HepG2 (cell line): ENCODE measurements around the gene VAV2. TPM values are rescaled to one million over a fixed set of nuclear protein-coding genes. Genes with fewer than 3 reads are reported as not detected.

ENCODE experiments used
- CEBPB ChIP-seq: IDR thresholded peaks from 2 replicates; pipeline ENCODE4 v1.6.1; 2011; ENCODE audit warnings: low read depth, low read length, improper control_type of control experiment, borderline replicate concordance
- DMAP1 ChIP-seq: IDR thresholded peaks from 2 replicates; pipeline ENCODE4 v1.6.1; 2016
- FOXK2 ChIP-seq: fragments of 450-650 bp; IDR thresholded peaks from 2 replicates; pipeline ENCODE4 v1.6.1; 2016
- GRHL1 ChIP-seq: sonication (generic); formaldehyde crosslinking; conservative IDR thresholded peaks from 2 replicates; pipeline ENCODE4 v1.8.0; 2022; ENCODE audit warnings: missing genetic modification reagents
- IRF9 ChIP-seq: sonication (generic); formaldehyde crosslinking; IDR thresholded peaks from 2 replicates; pipeline ENCODE4 v1.8.0; 2022; ENCODE audit warnings: missing genetic modification reagents, mild to moderate bottlenecking, borderline replicate concordance
- KDM1A ChIP-seq: IDR thresholded peaks from 2 replicates; pipeline ENCODE4 v1.6.1; 2016; ENCODE audit warnings: missing compliant biosample characterization
- NFRKB ChIP-seq: fragments of 450-650 bp; IDR thresholded peaks from 2 replicates; pipeline ENCODE4 v1.6.1; 2017
- NR2F1 ChIP-seq, 2 experiments: fragments of 450-650 bp in 1 of 2; formaldehyde crosslinking in 1 of 2; IDR thresholded peaks; 2 replicates each; pipeline versions ENCODE4 v1.5.0 to v1.6.1; 2016 to 2020; ENCODE audit warnings: mild to moderate bottlenecking in 1 of 2, missing compliant biosample characterization in 1 of 2, missing genetic modification reagents in 1 of 2, moderate library complexity in 1 of 2
- PCBP2 ChIP-seq: fragments of 200-400 bp; formaldehyde crosslinking; optimal IDR thresholded peaks from 2 replicates; pipeline ENCODE3; 2018; ENCODE audit warnings: low read length, low read depth; ENCODE audit not compliant: poor library complexity, severe bottlenecking
- PRDM15 ChIP-seq: sonication (generic); formaldehyde crosslinking; IDR thresholded peaks from 2 replicates; pipeline ENCODE4 v1.4.0; 2020; ENCODE audit warnings: missing genetic modification reagents
- TERF1 ChIP-seq: sonication (generic); formaldehyde crosslinking; IDR thresholded peaks from 2 replicates; pipeline ENCODE4 v1.8.0; 2022; ENCODE audit warnings: mild to moderate bottlenecking, missing genetic modification reagents, moderate library complexity
- ZNF230 ChIP-seq: sonication (generic); formaldehyde crosslinking; IDR thresholded peaks from 2 replicates; pipeline ENCODE4 v1.4.0; 2020; ENCODE audit warnings: mild to moderate bottlenecking, missing genetic modification reagents
- ZNF354B ChIP-seq: sonication (generic); formaldehyde crosslinking; IDR thresholded peaks from 2 replicates; pipeline ENCODE4 v1.8.0; 2022; ENCODE audit warnings: mild to moderate bottlenecking, missing genetic modification reagents
- ZNF441 ChIP-seq: sonication (generic); formaldehyde crosslinking; IDR thresholded peaks from 2 replicates; pipeline ENCODE4 v1.7.0; 2021; ENCODE audit warnings: missing genetic modification reagents, borderline replicate concordance
- ZNF501 ChIP-seq: sonication (generic); formaldehyde crosslinking; IDR thresholded peaks from 2 replicates; pipeline ENCODE4 v1.5.1; 2020; ENCODE audit warnings: mild to moderate bottlenecking, moderate library complexity, missing genetic modification reagents
- ZNF564 ChIP-seq: sonication (generic); formaldehyde crosslinking; IDR thresholded peaks from 2 replicates; pipeline ENCODE4 v1.8.1; 2023; ENCODE audit warnings: mild to moderate bottlenecking, missing genetic modification reagents
- ZNF615 ChIP-seq: sonication (generic); formaldehyde crosslinking; IDR thresholded peaks from 2 replicates; pipeline ENCODE4 v1.5.0; 2020; ENCODE audit warnings: mild to moderate bottlenecking, missing genetic modification reagents, borderline replicate concordance
- ZNF616 ChIP-seq: sonication (generic); formaldehyde crosslinking; IDR thresholded peaks from 2 replicates; pipeline ENCODE4 v1.5.0; 2020; ENCODE audit warnings: low read depth, mild to moderate bottlenecking, missing genetic modification reagents
- ZNF629 ChIP-seq: sonication (generic); formaldehyde crosslinking; conservative IDR thresholded peaks from 2 replicates; pipeline ENCODE4 v1.5.0; 2020; ENCODE audit warnings: missing genetic modification reagents
- ZNF709 ChIP-seq: sonication (generic); formaldehyde crosslinking; IDR thresholded peaks from 2 replicates; pipeline ENCODE4 v1.5.0; 2020; ENCODE audit warnings: mild to moderate bottlenecking, missing genetic modification reagents
- ZNF770 ChIP-seq: sonication (generic); formaldehyde crosslinking; IDR thresholded peaks from 2 replicates; pipeline ENCODE4 v1.5.0; 2020; ENCODE audit warnings: mild to moderate bottlenecking, missing genetic modification reagents
- polyA plus RNA-seq, 8 experiments: library from polyadenylated mRNA; depleted of rRNA in 3 of 8; stranded (reverse) in 7 of 8; unstranded in 1 of 8; fragments of >200 nt; fragmentation: Illumina TruSeq in 4 of 8; extraction: Trizol in 4 of 8; gene quantifications; 2 replicates each; pipeline versions ENCODE4 v1.2.1 to v1.2.3, GENCODE V29; 2011 to 2016; ENCODE audit warnings: low read depth in 4 of 8, missing spikeins in 1 of 8, mixed read lengths in 1 of 8; ENCODE audit not compliant: insufficient read depth in 1 of 8
- total RNA-seq, 5 experiments: library from RNA; depleted of rRNA; stranded (reverse); fragments of >200 nt; fragmentation: Illumina TruSeq; extraction: Trizol; gene quantifications; 2 replicates each; pipeline ENCODE4 v1.2.3, GENCODE V29; 2016; ENCODE audit warnings: low read depth in 1 of 5

The VAV2 gene
- total and polyA plus RNA-seq, 2 of the 13 experiments (the other 11 are each of a cell fraction or from before 2014, with no cell fraction given): 22.5 to 22.9 TPM

GRCh38 chr9:133855802-133856521 is 136.2 kb downstream of the VAV2 start (continued):
- no peak for TF ChIP-seq TERF1 (CRISPR knock-in tag)
- no peak for TF ChIP-seq KDM1A (CRISPR knock-in tag)
- TF ChIP-seq DMAP1 (CRISPR knock-in tag): no peak
- no peak for TF ChIP-seq PRDM15 (CRISPR knock-in tag)
- TF ChIP-seq ZNF441 (CRISPR knock-in tag): 0 out of 2 replicates have a peak, but pooled peaks have one; percentile 26
- no peak for TF ChIP-seq ZNF616
- TF ChIP-seq ZNF354B: no peak
- TF ChIP-seq FOXK2: no peak
- no peak for TF ChIP-seq NFRKB
- TF ChIP-seq NR2F1 (CRISPR knock-in tag; IDR thresholded peaks at IDR 0.05): no peak
- peak; percentile 46; the same call in 1 of the 2 replicates for TF ChIP-seq ZNF501 (CRISPR knock-in tag)
- TF ChIP-seq IRF9 (CRISPR knock-in tag): no peak
- no peak for TF ChIP-seq ZNF564 (CRISPR knock-in tag)
- no peak for TF ChIP-seq ZNF629 (CRISPR knock-in tag)
- TF ChIP-seq ZNF230: no peak
- peak; percentile 66 for TF ChIP-seq CEBPB
- TF ChIP-seq ZNF615: no peak
- TF ChIP-seq GRHL1 (CRISPR knock-in tag): no peak
- no peak for TF ChIP-seq ZNF709 (CRISPR knock-in tag)
- no peak for TF ChIP-seq ZNF770
- no peak for TF ChIP-seq PCBP2
